ENCODE measurements around the gene CHRD.
A peak's percentile ranks its signal among the peaks of the same experiment; 100 is the strongest.

CHRD gene

DNA sequence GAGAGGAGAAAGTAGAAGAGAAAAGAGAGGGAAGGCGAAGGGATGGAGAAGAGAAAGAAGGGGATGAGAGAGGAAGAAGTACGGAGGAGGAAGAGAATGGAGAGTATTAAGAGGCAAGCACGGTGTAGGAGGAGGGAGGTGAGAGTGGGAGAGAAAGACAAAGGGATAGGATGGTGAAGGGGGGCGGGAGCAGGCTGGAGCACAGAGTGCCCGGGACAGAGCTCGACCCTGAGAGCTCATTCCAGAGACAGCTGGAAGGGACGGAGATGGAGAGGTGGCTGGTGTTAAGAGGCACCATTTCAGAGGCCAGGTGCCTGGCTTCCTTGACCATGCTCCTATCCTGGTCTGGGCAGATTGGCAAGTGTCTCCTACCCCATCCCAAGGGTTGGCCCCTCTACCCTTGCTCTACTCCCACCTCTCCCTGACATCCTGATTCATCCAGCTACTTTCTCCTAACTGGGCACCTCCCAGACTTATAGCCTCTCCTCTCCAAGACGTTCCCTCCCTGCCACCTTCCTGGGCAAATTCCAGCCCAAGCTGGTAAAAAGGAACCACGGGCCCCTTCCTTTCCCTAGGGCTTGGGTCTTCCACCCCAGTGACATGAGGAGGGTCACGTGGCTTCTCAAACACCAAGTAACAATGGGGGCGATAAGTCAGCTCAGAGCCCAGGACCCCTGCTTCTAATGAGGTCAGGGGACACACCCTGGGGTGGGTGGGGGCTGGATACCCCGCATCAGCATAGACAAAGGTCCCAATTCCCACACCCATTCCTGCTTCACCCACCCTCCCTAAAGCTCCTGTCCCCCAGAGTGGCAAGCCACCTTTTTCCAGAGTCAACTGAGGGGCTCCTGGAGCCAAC, 19.6 kb upstream of the CHRD start:
- FAIRE-seq (no peak), DNase-seq (ENCODE audit: insufficient read length, low spot score) (no peak)

- FAIRE-seq (no peak), DNase-seq (ENCODE audit: insufficient read length, low spot score) (no peak)
Observed at GRCh38 chr3:184360929-184361531, 18.8 kb upstream of the CHRD start.

DNA sequence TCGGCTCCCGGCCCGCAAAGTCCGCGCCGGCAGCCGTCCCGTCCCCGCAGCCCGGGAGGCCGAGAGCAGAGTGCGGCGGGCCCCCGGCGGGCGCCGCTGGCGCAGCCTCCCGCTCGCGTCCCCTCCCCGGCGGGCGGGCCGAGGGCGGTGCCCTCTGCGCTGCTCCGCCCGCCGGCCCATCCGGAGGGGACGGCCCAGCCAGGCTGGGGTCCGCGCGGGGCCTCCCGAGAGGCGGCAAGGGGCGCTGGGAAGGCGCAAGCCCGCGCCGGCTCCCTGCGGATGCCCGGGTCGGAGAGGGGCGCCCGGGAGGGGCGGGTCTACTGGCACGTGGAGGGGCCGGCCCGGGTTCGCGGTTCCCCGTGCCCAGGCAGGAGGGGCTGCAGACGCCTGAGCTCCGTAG, 18.3 kb upstream of the CHRD start, which contains the start of the genes CLCN2 and POLR2H:
TSS of gene CLCN2 (minus strand) at position 74 of the 400 bp plus-strand sequence. CDS start 126 bp downstream, outside the sequence.
TSS of gene POLR2H (plus strand) at position 179 of the 400 bp plus-strand sequence. CDS start 1,783 bp downstream, outside the sequence.
- FAIRE-seq, result peak; percentile 4
- DNase-seq (ENCODE audit: insufficient read length, low spot score), result no peak

DNA sequence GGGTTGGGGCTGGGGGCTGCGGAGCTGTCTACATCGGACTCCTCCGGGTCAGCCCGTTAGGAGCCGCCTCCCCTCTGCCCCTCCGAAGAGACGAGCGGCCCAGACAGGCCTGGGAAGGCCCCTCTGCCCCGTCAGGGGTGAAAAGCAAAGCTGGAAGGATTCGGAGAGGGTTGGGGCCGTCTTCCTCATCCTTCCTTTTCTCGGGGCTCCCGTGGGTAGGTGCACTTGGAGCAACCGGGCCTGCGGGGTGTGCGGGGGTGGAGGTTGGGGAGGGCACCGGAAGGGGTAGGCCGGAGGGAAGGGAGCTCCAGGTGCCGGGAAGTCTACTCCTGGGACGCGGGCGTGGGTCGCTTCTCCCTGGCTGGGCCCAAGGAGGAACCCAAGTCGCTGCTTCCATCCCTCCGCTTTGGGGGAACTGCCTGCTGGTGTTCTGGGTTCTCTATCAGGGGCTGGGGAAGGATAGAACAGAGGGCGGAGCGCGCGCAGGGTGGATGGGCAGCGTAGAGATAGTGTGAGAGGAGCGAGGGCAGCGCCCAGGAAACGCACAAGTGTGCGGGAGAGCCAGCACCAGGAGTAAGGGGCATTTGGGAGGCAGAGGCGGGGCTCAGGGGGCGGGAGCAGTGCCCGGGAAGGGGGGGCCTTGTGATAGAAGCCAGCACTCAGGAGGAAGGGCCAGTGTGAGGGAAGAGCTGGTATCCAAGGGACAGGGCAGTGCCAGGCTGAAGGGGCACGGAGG, 17.8 kb upstream of the CHRD start:
- DNase-seq (ENCODE audit: insufficient read length, low spot score) (no peak), FAIRE-seq (no peak)

DNA sequence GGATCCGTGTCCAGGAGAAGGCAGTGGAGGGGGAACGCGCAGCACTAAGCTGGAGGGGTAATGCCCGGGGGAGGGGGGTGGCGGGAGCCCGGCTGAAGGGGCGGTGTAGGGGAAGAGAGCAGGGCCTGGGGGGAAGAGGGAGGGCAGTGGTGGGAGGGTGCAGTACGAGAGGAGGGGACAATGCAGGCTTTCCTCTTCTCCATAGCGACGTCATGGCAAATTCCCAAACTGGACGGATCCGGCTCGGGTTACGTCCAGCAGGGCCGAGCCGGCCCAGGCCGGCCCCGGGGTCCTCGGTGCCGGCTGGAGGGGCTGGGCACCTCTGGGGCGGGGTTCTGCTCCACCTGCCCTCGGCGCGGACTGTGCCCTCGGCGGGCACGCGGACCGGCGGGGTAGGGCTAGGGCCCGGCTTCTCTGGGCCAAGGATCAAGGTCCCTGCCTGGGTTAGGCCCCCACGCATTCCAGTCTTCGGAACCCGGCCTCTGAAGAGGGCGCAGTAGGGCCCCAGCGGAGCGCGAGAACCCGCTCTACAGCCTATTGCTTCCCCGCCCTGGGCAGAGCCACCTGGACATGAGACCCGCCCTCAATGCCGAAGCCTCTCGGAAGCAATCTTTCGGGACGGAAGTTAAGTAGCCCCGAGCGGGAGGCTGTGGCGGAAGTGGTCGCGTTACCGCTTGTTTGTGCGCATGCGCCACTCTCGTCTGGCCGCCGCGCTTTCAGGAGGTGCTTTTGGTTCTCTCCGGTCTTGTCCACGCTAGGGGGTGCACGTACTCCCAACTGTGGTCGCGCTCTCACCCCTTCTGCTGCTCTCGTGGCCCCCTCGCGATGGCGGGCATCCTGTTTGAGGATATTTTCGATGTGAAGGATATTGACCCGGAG, 16.9 kb upstream of the CHRD start:
- FAIRE-seq, result peak; percentile 95

DNA sequence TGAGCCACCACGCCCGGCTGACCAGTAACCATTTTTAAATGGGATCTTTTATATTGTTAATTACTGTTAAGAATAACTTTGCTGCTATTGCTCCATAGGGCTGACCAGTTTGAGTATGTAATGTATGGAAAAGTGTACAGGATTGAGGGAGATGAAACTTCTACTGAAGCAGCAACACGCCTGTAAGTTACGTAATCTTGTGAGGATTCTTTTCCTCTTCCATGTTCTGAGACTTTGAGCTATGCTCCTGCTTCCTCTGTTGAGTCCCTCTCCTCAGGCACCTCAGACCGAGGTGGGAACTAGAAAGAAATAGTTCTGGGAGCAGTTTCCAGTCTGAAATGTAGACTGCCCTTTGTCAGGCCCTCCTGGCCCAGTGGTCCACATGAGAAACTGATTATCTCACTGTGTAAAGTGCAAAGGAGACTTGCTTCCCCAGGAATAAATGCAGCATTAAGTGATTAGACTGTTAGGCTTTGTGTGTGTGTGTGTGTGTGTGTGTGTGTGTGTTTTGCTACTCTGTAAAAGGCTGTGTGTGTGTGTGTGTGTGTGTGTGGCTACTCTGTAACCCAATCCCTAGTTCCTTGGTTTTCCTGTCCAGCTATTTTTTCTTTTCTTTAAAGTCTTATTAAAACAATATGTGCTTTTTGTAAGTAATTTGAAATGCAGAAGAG, 13.1 kb upstream of the CHRD start:
- DNase-seq (ENCODE audit: insufficient read length, low spot score) (no peak), FAIRE-seq (no peak)

More for the DNA sequence above, 16.9 kb upstream of the CHRD start:
- peak; percentile 96 for DNase-seq (ENCODE audit: insufficient read length, low spot score)

DNA sequence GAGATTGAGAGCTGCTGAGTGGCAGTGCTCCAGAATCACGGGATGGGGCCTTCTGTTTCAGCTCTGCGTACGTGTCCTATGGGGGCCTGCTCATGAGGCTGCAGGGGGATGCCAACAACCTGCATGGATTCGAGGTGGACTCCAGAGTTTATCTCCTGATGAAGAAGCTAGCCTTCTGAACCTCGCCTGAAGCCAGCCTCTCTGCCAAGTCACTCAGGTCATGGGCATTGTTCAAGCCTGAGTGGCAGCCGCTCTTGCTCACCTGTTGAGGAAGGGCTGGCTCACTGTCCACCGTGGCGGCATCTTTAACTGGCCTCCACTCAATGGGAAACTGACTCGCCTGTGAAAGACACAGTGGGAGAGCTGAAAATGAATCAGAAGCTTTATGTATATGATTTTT, 11.7 kb upstream of the CHRD start:
- DNase-seq (ENCODE audit: insufficient read length, low spot score), result no peak
- FAIRE-seq, result no peak

GRCh38 chr3:184368586-184369183, 11.2 kb upstream of the CHRD start:
- FAIRE-seq (no peak), DNase-seq (ENCODE audit: insufficient read length, low spot score) (no peak)

DNA sequence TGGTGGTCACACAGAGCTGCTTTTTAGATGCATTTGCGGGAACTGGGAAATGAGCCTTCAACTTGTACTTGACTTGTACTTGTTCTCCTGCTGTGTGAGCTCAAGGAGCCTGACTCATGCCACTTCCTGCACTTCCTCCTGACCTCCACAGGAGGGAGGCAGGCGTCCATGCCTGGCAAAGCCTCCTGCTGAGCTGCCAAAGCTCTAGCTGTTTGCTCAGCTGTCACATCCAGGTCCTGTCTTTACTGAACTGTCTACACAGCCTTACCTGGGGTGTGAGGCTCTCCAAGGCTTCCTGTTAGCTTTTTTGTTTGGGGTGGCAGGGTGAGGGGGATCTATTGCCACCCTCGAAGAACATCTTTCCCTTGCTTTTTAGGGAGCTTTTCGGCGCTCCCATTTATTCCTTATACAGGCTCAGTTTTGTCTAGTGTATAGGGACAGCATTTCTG, 8.3 kb upstream of the CHRD start:
- FAIRE-seq (peak; percentile 26), DNase-seq (ENCODE audit: insufficient read length, low spot score) (peak; percentile 82)

GRCh38 chr3:184372296-184372821, 7.5 kb upstream of the CHRD start:
- FAIRE-seq (no peak), DNase-seq (ENCODE audit: insufficient read length, low spot score) (no peak)

- FAIRE-seq, result no peak
- no peak for DNase-seq (ENCODE audit: insufficient read length, low spot score)
Observed at GRCh38 chr3:184372911-184373310, 6.9 kb upstream of the CHRD start.

DNA sequence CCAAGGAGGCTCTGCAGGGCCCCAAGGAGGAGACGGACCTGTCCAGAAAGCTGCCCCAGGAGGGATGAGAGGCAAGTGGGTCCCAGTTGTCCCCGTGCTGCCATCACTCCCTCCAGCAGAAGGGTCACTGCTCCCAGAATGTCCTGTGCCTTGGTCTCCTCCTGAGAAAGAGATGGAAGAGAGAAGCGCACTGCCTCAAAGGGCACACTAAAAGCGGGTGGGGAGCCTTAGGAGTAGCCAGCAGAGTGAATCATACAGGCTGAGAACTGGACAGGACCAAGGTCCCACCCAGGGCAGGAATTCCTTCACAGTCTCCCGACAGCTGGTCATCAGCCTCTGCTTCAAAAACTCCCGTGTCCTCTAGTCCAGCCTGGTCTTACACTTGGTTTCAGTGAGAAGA, 6.4 kb upstream of the CHRD start:
- DNase-seq (ENCODE audit: insufficient read length, low spot score) (no peak), FAIRE-seq (no peak)

DNA sequence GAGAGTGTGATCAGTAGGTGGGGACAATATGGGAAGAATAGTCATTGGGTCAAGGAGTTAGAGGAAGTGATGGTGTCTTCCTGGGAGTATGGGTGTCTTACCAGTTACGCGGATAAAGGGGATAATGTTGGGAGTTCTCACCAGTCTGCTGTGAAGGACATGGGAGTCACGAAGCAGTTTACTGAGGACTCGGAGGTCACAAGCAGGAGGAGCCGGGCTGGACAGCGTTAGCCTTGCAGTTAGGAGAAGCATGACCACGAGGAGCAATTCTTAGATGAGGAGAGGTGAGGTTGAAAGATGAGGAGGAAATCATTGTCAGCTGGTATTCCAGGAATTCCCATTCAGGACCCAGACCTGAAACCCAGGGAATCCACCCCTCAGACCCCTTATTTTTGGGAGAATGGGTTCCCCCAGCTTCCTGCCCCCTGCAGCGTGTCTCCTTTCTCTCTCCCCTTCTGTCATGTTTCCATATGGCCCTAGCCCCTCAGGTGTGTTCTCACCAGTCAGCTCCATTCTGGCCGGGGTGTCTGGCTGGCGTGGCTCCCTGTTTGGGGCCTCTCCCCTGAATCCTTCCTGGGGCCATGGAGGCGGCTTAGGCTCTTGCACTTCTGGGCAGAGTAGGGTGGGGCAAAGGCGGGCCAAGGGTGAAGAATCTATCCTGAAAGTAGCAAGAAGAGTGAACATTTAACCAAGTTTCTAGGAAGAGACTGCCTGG, 4.0 kb upstream of the CHRD start:
- no peak for DNase-seq (ENCODE audit: insufficient read length, low spot score)
- FAIRE-seq, result no peak

- no peak for DNase-seq (ENCODE audit: insufficient read length, low spot score)
- no peak for FAIRE-seq
Observed at GRCh38 chr3:184377374-184377773, 2.5 kb upstream of the CHRD start.

GRCh38 chr3:184377882-184378445, 1.9 kb upstream of the CHRD start, which contains the start of gene THPO:
TSS of gene THPO (minus strand) at chr3:184378207. CDS start at chr3:184376259, 1,948 bp downstream.
- no peak for FAIRE-seq
- no peak for DNase-seq (ENCODE audit: insufficient read length, low spot score)

- no peak for FAIRE-seq
Observed at GRCh38 chr3:184378651-184379357, 1.1 kb upstream of the CHRD start.

GRCh38 chr3:184380185-184380626, 352 bp downstream of the CHRD start:
- FAIRE-seq (no peak), DNase-seq (ENCODE audit: insufficient read length, low spot score) (no peak)

More at GRCh38 chr3:184378651-184379357, 1.1 kb upstream of the CHRD start:
- no peak for DNase-seq (ENCODE audit: insufficient read length, low spot score)
